NCI-H2196 treated with DMSO at 0.1 percent for 48 hours (cell line): Measurements from ENCODE around the gene OR2T10.
"Not testable (repeated sequence)": the region's sequence is repeated elsewhere in the genome, so short reads cannot be mapped to it uniquely, and the experiment has no call there.

ENCODE experiments used
- DNase-seq: peaks from one replicate; lab custom pipeline; 2025; ENCODE audit not compliant: unreplicated experiment; lab: John Stamatoyannopoulos, UW

The OR2T10 gene

DNA sequence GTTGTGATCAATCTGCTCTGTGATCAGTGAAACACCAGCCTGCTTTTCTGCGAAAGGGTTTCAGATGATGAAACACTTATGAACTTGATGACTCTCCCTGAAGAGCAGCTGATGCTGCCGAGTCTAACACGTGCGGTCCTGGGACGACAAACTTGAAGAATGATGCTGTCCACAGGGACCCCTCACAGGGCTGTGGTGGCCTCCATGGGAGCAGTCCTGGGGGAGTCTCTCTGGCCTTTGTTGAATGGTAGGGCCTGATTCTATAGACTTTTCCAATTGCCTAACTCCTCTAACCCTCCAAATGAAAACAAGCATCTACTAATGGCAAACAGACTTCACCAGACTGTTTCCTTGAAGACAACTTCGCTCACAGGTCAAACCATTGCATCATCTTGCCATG lies at the start of gene OR2T10:
OR2T10 (minus strand) TSS at position 112 of the 400 bp plus-strand sequence. CDS start 3,932 bp downstream, outside the sequence.
- no peak for DNase-seq

- not testable (repeated sequence) for DNase-seq
Measured at GRCh38 chr1:248645178-248645577, 47.7 kb upstream of the OR2T10 start, which contains the start of gene OR2T35. Gene OR2T35, minus strand, starts transcription at chr1:248645278. Its CDS starts 6,020 bp downstream, at chr1:248639258.

DNA sequence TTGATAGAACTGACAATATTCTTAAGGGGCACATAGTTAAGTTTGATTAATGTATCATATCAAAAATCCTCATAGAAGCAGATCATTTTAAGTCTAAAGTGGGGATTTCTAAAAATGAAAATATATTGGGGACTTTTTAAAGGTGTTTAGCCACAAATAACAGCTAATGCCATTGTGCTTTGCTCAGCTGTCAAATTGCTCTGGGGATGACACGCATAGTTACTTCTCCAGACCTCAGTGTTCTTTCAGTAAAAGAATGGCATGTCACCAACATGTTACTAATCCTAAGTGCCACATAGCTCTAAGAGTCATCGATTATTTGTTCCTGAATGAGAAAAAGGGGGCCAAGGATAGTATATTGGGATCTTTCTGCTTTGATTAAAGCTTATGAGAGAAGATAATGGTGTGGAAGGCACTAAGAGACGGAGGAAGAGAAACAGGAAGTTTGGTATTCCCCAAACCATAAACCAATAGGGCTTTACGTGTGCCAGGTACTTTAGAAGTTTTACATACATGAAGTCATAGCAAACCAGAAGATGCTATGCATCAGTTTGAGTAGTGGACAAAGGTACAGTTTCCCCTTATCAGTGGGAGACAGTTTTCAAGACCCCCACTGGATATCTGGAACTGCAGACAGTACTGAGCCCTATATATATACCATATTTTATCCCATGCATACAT lies 45.6 kb upstream of the OR2T10 start:
- DNase-seq = not testable (repeated sequence)

GRCh38 chr1:248641583-248641982 lies 44.1 kb upstream of the OR2T10 start:
- DNase-seq = not testable (repeated sequence)

DNA sequence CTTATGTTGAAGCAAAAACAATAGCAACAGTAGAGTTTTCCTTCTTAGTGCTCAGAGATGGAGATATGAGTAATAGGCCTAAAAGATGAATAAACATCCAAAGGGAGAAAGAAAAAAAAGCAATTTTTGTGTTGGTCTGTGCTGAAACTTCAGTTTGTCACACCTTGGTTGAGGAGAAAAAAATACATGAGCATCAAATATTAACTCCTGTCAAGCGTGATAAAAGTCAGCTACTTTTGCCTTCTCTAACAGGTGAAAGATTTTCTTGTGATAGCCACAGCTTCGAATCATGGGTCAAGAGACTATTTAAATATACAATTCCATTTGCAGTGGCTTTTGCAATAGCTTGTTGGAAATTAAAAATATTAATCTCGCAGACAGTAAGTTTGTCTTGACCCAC lies 43.4 kb upstream of the OR2T10 start:
- DNase-seq = not testable (repeated sequence)

GRCh38 chr1:248639652-248640051 lies 42.2 kb upstream of the OR2T10 start:
- DNase-seq = not testable (repeated sequence)

DNA sequence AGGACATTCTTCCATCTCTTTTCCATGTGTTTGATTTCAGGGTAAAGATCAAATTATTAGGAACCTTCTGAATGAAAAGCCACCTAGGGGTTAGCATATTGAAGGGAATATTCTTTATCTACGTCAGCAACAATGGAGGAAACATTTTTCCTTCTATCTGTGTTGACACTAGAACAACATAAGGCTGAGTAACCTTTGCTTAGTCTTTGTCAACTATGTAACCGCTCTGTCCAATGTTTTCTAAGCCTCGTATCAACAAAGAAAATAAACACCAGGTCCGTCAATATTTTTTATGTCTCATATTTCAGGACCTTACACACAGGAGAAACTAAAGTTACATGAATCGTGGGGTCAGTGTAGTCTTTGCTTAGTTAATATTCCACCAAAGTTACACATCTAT lies 39.1 kb upstream of the OR2T10 start:
- not testable (repeated sequence) for DNase-seq

DNA sequence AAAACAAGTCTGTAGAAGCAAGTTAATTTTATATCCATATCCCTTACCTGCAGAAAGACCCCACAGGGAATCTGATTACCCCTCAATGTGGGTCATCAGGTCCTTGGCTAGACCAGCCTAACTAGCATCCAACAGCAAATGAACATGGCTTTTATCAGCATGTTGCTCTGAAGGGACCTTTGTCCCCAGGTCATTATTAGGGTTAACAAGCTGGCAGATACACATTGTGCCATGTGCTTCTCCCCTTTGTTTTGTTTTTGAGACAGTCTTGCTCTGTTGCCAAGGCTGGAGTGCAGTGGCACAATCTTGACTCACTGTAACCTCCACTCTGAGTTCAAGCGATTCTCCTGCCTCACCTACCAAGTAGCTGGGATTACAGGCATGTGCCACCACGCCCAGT lies 37.5 kb upstream of the OR2T10 start, which contains the start of gene OR2T11:
OR2T11 (minus strand) TSS at position 101 of the 400 bp plus-strand sequence. CDS start 7,963 bp downstream, outside the sequence.
- not testable (repeated sequence) for DNase-seq

GRCh38 chr1:248631354-248632008 lies 34.0 kb upstream of the OR2T10 start:
- no peak for DNase-seq

DNA sequence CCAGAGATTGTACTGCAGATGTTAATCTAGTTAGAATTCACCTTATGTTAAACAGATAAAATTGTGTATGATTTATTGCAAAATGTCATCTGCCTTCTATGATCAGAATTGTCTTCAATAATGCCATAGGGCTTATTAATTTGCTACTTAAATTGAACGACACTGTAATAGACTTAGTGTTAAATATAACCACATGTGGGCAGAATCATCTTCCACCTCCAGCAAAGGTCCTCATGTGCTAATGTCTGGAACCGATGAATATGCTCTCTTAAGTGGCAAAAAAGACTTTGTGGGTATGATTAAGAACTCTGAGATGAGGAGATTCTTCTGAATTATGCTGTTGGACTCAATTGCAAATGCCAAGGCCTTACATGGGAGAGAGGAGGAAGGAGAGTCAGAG lies 33.1 kb upstream of the OR2T10 start:
- no peak for DNase-seq

- DNase-seq = no peak
Measured at GRCh38 chr1:248627971-248628844, 30.7 kb upstream of the OR2T10 start.

GRCh38 chr1:248625971-248626370 lies 28.5 kb upstream of the OR2T10 start:
- DNase-seq = no peak

- no peak for DNase-seq
Measured at GRCh38 chr1:248625166-248625565, 27.7 kb upstream of the OR2T10 start.

GRCh38 chr1:248622570-248623001 lies 25.1 kb upstream of the OR2T10 start:
- no peak for DNase-seq

DNA sequence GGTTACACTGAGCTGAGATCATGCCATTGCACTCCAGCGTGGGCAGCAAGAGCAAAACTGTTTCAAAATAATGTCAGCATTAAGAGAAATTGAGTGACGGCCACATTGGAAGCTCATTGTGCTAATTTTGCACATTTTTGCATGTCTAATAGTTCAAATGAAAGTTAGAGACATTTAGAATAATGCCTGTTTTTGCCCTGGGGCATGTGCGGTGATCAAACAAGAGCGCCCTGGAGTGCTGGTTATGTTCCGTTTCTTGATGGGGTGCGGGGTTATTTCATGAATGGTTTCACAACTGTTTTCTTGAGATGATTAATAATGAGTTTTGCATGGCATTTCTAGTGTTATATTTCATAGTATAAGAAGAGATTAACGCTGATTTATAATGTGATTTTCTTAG lies 24.3 kb upstream of the OR2T10 start:
- no peak for DNase-seq

- no peak for DNase-seq
Measured at GRCh38 chr1:248618878-248619277, 21.4 kb upstream of the OR2T10 start.

DNA sequence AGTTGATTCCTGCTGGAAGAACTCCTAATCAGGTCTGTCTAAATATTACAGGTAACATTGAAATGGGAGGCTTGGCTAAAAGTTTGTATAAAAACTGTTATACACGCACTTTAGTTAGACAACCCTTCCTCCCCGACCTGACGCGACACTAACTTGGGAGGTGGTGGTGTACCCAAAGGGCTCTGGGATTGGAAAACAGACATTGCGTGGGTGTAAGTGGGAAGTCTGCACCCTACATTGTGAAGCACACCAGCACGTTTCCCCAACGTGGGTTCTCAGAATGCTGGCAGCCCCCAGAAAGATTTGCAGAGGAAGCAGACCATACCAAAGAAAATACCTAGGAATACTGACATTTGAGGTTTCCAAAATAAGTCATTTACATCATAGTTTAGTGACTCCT lies 20.6 kb upstream of the OR2T10 start:
- no peak for DNase-seq

- no peak for DNase-seq
Measured at GRCh38 chr1:248613742-248614141, 16.2 kb upstream of the OR2T10 start.

- DNase-seq = no peak
Measured at GRCh38 chr1:248611883-248612414, 14.4 kb upstream of the OR2T10 start.

- no peak for DNase-seq
Measured at GRCh38 chr1:248610301-248610700, 12.8 kb upstream of the OR2T10 start.

DNA sequence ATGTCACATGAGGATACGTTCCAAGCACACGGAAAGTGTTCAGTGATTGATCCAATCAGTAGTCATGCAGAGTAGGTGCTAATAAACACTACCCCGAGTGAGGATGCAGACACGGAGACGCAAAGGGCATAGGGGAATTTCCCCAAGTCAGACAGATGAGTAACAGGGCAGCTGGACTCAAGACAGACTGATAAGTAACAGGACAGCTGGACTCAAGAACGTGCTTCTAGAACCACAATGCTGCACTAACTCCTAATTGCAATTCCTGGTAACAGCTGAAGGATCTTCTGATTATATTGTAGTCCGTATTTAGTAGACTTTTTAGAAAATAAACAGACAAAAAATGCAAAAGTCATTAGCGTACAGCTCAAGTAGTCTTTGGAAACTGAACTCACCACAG lies 1.9 kb upstream of the OR2T10 start:
- DNase-seq = no peak
